Activated CD8-positive, alpha-beta memory T cell treated with anti-CD3 and anti-CD28 coated beads for 1 hour (primary cell): ENCODE measurements around the gene SRGAP2.
"Not testable (repeated sequence)": the region's sequence is repeated elsewhere in the genome, so short reads cannot be mapped to it uniquely, and the experiment has no call there.

Experiments used
- DNase-seq, 2 donors: peaks; one replicate each; pipeline ENCODE4 v3.0.0-alpha.2; 2020; ENCODE audit warnings: low read depth in 1 of 2; ENCODE audit errors: extremely low read depth in 1 of 2

SRGAP2 gene

GRCh38 chr1:206204871-206205270, 1.5 kb downstream of the SRGAP2 start:
- DNase-seq: not testable (repeated sequence)

GRCh38 chr1:206205569-206205968, 2.2 kb downstream of the SRGAP2 start:
- DNase-seq: not testable (repeated sequence)

GRCh38 chr1:206210802-206211201, 7.5 kb downstream of the SRGAP2 start:
- DNase-seq: not testable (repeated sequence)

- DNase-seq: not testable (repeated sequence)
Measured at GRCh38 chr1:206215600-206216392, 12.5 kb downstream of the SRGAP2 start.

GRCh38 chr1:206218285-206218684, 14.9 kb downstream of the SRGAP2 start:
- DNase-seq: not testable (repeated sequence)

GRCh38 chr1:206218765-206219164, 15.4 kb downstream of the SRGAP2 start:
- not testable (repeated sequence) for DNase-seq

- not testable (repeated sequence) for DNase-seq
Measured at GRCh38 chr1:206219514-206220331, 16.4 kb downstream of the SRGAP2 start.

GRCh38 chr1:206220332-206221000, 17.1 kb downstream of the SRGAP2 start:
- not testable (repeated sequence) for DNase-seq

GRCh38 chr1:206221585-206221984, 18.2 kb downstream of the SRGAP2 start:
- not testable (repeated sequence) for DNase-seq

GRCh38 chr1:206224190-206224776, 20.9 kb downstream of the SRGAP2 start:
- DNase-seq: not testable (repeated sequence)

GRCh38 chr1:206225386-206225785, 22.0 kb downstream of the SRGAP2 start:
- DNase-seq: not testable (repeated sequence)

GRCh38 chr1:206226886-206227285, 23.5 kb downstream of the SRGAP2 start:
- DNase-seq: not testable (repeated sequence)

GRCh38 chr1:206229286-206229685, 25.9 kb downstream of the SRGAP2 start:
- not testable (repeated sequence) for DNase-seq

- DNase-seq: not testable (repeated sequence)
Measured at GRCh38 chr1:206231989-206232388, 28.6 kb downstream of the SRGAP2 start.

- not testable (repeated sequence) for DNase-seq
Measured at GRCh38 chr1:206232970-206233645, 29.8 kb downstream of the SRGAP2 start.

- not testable (repeated sequence) for DNase-seq
Measured at GRCh38 chr1:206234189-206234916, 31.0 kb downstream of the SRGAP2 start.

- not testable (repeated sequence) for DNase-seq
Measured at GRCh38 chr1:206235190-206235589, 31.8 kb downstream of the SRGAP2 start.

- not testable (repeated sequence) for DNase-seq
Measured at GRCh38 chr1:206240288-206240687, 36.9 kb downstream of the SRGAP2 start.

- DNase-seq: not testable (repeated sequence)
Measured at GRCh38 chr1:206243335-206243734, 40.0 kb downstream of the SRGAP2 start.
